ENCODE results near the gene BAIAP3.

The BAIAP3 gene

DNA sequence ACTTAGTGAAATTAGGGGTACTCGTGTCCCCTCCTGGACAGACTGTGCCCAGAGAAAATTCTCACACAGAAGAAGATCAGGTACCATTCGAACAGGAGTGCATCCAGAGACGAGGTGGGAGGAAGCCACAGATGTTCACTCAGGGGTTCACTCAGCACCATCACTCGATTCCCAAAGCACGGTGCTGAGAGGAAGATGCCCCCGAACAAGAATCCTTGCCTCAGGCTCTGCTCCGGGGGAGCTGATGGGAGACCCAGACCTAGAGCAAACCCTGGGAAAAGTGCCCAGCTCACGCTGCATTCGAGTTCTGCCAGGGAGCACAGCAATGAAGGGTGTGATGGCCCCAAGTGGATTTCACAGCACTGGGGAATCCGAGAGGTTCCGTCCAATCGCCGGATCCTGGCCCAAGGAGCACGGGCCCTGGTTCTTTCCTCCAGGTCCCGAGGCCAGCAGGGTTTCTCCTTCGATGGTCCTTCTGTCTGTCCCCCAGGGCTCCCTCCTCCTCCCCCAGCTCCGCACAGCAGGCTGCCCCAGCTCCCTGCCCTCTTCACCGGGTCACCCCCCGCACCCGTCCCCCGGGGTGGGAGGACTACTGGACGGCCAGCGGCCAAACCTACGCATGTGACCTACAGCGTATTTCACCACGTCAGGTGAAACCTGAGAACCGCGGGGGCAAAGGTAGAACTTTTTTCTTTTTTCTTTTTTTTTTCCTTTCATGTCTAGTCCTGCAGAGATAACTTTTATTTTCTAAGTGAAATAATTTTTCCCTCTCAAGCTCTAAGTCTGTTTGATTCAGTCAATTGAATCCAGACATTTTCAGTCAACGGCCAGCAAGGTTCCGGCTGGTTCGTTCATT is 34.2 kb upstream of the BAIAP3 start:
- DNase-seq (ENCODE audit: low spot score): no peak

DNA sequence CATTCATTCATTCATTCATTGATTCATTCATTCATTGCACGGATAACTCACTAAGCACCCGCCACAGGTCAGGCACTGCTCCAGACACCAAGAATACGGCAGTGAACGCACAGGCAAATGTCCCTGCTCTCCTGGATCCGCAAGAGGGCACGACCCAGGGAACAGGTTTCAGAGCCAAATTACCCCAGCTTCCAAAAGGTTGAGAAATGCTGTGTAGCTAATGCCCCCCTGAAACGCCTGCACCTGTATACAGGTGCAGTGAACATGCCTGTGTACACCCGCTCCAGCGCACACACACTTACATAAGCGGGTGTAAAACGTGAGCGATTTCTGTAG is 33.6 kb upstream of the BAIAP3 start:
- DNase-seq (ENCODE audit: low spot score): no peak

DNA sequence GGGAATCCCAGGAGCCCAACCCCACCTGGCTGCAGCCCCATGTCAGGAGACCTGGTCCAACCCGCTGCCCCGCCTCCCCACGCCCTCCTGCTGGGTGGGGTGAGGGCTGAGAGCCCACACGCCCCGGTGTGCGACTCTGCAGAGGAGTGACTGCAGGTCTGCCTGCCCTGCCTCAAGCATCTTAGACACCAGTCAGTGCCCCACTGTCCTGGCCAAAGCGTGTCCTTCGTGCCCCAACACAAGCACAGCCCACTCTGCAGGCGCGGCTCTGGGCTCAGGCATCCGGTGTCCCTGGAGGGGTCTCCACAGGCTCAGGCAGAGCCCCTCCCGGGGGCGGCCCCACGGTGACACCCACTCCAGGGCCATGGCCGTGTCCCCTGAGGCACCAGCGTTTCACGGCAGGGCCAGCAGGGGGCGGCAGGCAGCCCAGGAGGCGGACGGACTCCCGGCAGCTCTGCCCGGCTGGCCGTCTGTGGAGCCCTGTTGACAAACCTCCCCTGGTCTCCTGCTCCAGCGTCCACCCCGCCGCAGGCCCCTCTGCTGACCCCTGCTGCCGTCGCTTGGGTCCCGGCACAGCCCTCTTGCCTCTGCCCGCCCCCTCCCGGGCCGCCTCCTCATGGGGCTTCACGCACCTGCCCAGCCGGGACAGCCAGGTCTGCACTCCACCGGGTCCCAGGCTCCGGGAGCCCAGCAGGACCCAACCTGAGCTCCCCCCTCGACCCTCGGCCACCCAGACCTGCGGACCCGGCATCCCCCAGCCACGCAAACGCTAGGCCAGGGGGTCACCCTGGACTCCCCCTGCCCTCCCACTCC is 32.6 kb upstream of the BAIAP3 start:
- peak; percentile 67 for DNase-seq (ENCODE audit: low spot score)

DNA sequence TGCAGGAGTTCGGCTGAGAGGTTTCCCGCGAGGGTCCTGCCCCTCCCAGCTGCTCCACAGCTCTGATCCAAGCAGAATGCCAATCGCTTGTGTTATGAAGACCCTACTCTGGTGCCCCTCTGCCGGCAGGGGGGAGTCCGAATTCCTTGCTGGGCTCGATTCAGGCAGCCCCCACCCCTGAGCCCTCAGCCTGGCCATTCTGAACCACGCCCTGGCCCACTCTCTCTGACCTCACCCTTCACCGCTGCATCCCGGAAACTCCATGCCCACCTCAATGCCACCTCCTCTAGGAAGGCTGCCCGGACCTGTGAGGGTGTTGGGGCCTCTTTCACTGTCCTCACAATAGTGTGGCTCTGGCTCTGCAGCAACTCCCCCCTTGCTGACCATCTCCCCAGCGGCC is 31.9 kb upstream of the BAIAP3 start:
- DNase-seq (ENCODE audit: low spot score): no peak

DNA sequence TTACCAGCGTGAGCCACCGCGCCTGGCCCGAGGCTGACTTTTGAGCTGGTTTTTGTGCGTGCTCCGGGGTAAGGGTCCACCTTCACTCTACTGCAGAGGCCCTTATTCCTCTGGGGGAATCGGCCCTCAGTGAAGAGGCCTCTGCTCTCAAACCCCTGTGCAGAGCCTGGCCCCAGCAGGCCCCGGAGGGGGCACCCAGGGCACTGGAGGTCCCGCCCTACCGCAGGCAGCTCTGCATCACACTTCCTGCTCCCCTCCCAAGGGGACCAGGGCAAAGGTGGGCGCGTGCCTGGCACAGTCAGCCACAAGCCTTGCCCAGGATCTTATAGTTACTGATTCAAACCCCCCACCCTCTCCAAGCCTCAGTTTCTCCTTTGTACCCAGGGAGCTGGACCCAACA is 27.6 kb upstream of the BAIAP3 start:
- no peak for DNase-seq (ENCODE audit: low spot score)

DNA sequence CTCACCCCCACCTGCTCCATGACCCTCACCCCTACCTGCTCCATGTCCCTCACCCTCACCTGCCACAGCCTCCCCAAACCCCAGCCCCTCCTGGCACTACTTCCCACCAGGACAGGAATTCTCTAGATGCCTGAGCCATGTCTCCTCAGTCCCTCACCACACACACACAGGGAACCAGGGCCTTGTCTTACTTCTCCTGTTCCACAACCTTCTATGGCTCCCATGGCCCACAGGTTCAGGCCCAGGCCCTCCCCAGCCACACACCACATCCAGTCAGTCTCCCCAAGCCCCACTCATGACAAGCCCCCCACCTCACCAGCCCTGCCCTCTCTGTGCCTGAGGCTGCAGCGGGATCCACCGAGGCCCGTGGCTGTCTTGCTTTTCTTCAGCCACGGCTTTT is 27.1 kb upstream of the BAIAP3 start:
- no peak for DNase-seq (ENCODE audit: low spot score)

DNA sequence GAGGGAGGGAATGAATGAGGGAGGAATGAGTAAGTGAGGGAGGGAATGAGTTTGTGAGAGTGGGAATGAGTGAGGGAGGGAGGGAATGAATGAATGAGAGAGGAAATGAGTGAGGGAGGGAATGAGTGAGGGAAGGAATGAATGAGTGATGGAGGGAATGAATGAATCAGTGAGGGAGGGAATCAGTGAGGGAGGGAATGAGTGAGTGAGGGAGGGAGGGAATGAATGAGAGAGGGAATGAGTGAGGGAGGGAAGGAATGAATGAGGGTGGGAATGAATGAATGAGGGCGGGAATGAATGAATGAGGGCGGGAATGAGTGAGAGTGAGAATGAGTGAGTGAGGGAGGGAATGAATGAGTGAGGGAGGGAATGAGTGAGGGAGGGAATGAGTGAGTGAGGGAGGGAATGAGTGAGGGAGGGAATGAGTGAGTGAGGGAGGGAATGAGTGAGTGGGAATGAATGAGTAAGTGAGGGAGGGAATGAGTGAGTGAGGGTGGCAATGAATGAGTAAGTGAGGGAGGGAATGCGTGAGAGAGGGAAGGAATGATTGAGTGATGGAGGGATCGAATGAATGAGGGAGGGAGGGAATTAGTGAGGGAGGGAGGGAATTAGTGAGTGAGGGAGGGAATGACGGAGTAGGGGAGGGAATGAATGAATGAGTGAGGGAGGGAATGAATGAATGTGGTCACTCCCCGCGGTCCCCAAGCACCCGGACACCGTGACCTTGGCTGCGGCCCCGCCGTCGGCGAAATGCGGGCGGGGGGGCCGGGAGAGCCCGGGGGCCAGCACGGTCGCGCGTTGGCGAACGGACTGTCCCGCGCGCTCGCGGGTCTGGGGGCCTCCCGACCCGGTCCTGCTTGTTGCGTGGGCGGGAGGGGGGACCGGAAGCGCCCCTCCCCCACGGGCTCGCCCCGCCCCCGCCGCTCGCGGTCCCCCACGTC is 25.1 kb upstream of the BAIAP3 start:
- DNase-seq (ENCODE audit: low spot score): peak; percentile 29

DNA sequence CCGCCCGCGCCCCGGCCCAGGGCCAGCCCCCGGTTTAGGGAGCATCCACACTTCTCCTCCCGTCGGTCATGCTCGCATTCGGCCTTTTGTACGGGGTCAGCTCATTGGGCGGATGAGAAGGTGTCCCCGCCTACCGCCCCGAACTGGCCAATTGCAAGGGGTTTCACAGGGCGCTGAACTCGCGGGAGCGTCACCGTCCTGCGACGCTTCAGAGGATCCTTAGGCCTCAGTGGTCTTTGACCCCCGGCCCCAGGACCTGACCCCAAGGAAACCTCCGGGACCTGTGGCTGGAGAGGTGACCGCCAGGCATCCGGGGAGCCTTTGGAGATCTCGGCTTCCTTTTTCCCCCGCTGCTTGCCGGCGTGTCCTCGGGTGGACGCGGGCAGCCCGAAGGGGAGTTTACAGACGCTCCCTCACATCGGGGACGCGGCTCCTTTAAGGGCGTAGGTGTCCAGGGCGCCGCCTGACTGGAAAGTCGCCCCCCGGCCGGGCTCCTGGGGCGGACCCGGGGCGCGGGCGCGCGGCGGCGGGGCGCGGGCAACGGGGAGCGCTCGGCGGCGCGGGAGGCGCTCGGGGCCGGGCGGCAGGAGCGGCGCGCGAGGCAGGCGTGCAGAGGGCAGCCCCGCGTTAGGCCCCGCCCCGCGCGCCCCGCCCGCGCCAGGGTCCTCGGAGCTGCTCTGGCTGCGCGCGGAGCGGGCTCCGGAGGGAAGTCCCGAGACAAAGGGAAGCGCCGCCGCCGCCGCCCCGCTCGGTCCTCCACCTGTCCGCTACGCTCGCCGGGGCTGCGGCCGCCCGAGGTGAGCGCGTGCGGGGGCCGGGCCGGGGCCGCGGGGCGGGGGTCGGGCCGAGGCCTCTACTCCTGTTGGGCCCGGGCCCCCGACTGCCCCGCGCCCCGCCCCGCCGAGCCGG is 24.2 kb upstream of the BAIAP3 start, which contains the start of gene UBE2I:
TSS of gene UBE2I (plus strand) at position 660 of the 909 bp plus-strand sequence. CDS start 4,395 bp downstream, outside the sequence.
- peak; percentile 96 for DNase-seq (ENCODE audit: low spot score)

DNA sequence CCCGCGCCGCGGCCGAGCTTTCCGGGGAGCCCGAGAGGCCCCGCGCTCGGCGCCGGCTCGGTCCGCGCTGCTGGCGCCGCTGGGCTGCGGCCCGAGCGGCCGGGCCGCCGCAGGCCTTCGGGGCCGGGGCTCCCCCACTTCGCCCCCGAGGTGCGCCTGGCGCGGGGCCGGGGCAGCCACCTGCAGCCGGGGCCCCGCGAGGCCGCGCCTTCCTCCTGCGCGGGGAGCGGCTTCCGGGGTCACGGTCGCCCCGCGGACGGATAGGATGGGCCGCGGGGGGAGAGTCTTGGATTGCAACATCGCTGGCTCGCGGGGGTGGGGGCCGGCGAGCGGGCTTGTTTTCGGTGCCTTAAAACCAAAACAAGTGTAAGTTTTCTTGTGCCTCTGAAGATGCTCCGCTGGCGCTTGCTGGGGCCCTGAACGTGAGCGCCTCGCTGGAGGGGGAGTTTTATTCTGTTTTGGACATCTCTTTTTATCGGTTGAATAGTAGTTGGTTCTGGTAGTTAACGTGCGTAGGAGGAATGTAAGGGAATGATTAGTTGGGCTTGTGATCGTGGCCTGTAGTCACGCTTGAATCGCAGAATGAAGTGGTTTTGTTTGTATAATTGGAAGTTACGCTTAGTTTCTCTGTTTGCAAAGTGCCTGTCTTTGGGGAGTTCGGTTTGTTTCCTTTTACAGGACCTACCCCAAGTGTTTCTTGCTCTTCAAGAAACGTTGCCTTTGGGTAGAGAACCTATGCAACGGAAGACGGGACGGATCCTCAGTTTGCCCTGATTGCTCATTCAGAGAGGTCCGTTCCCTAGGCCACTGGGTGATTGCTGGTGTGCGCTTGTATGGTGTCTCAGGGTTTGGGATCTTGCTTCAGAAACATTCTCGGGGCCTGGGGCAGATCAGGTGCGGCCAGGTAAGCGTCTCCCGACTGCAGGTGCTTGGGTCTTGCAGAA is 23.3 kb upstream of the BAIAP3 start:
- peak; percentile 46 for DNase-seq (ENCODE audit: low spot score)

DNA sequence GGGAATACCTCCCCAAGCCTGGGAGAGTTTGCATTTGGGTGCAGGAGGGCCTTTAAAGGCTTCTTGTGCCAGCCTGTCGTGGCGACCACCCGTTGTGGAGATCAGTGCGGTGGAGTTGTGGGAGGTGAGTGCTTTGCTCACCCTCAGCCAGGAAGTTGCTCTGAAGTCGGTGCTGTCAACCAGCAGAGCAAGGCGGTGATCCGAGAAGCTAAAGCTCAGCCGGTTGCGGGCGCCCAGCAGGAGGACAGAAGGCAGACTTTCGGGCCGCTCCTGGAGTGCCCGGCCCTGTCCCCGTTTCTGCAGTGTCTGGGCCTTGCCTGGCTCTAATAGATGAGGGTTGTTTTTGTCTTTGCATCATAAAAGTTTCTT is 22.6 kb upstream of the BAIAP3 start:
- DNase-seq (ENCODE audit: low spot score): no peak

DNA sequence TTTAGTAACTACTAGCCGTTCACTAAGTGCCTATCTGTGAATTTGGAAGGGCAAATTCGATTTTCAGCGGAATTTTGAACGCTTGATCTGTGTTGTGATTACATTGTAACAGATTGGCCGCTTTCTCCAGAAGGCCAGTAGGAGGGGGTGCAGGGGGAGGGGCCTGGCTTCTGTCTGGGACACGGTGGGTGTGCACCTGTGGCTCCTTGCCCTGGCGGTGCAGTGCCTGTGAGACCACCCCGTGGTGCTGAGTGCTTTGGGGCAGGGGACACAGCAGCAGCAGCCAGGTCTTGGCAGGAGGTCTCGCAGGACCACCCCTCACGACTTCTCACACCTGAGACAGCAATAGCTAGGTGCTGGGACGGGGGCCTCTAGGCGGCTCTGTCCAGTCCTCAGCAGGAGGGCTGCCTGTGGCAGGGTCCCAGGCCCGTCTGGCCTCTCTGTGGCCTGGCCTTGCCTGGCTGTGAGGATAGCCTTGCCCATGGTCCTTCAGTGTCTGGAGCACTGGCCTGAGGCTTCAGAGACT is 22.2 kb upstream of the BAIAP3 start:
- no peak for DNase-seq (ENCODE audit: low spot score)

DNA sequence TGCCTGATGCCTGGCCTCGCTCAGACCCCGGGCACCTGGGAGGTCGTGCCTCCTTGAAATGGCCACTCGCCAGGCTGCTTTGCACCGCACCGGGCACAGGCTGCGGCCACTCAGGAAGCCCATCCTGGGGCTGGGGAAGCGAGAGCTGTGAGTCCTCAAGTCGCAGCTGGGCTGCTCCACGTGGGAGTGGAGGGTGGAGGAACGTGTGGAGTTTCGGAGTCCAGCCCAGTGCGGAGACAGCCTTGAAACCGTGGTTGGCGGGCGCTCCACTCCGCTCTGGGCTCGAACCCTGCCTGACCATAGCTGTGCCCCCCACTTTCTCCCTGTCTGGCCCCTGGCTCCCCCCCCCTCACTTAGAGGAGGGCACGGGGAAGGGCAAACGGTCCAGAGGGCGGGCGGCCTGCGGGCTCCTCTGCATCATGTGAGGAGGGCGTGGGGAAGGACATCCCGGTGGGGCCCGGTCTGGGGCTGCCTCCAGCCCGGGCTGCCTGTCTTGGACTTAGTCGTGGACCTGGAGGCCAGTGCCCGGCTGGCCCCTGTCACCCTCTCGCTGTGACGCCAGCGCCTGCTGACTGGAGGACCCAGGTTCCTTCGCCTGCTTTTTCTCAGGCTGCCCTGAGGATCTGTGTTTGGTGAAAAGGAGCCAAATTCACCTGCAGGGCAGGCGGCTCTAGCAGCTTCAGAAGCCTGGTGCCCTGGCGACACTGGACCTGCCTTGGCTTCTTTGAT is 21.5 kb upstream of the BAIAP3 start:
- no peak for DNase-seq (ENCODE audit: low spot score)

DNA sequence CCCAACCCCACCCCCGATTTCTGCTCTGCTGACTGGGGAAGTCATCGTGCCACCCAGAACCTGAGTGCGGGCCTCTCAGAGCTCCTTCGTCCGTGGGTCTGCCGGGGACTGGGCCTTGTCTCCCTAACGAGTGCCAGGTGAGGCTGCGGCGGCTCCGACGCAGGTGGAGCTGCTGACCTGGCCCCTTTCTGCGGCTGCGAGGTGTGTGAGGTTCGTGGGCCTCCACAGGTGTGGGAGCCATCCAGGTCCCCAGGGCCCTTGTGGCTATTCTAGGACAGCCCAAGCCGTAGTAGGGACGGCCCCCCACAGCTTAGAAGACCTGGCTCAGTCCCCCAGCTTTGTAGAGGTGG is 21.0 kb upstream of the BAIAP3 start:
- DNase-seq (ENCODE audit: low spot score): no peak

DNA sequence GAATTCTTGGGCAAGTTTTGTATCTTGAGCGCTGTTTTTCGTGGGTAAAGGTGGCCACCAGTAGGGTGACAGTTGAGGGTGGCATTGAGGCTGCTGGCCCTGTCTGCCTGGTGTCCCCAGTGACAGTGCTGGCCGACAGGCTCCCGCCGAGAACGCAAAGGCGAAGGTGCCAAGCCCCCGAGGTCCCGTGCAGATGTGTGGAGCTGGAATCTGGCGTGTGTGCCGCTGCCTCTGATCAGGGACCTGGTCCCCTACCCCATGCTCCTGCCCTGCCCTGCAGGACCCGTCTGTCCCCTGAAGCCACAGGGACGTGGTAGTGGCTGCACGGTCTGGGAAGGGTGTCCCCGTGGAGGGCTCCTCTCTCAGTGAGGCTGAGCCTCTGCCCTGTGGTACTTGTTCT is 20.5 kb upstream of the BAIAP3 start:
- no peak for DNase-seq (ENCODE audit: low spot score)

DNA sequence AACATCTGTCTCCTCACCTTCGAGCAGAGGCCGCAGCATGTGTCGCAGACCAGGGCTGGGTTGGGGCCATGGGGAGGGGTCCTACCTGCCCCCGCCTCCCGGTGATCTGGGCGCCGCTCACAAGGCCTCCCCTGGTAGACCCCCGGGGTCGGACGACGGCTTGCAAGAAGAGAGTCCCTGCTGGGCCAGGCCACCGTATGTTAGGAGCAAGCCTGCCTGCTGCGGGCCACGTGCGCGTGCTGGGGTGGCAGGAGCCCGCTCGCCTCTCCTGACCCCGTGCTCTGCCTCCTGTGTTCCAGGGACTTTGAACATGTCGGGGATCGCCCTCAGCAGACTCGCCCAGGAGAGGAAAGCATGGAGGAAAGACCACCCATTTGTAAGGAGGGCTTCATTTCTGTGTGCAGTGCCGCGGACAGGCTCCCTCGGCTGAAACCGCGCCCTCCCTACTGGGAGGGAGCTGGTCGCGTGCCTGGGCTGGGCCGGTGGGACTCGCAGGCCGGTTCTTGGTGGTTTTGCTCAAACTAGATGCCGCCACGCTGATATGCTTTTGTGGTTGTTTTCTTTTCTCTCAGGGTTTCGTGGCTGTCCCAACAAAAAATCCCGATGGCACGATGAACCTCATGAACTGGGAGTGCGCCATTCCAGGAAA is 19.6 kb upstream of the BAIAP3 start:
- DNase-seq (ENCODE audit: low spot score): no peak

DNA sequence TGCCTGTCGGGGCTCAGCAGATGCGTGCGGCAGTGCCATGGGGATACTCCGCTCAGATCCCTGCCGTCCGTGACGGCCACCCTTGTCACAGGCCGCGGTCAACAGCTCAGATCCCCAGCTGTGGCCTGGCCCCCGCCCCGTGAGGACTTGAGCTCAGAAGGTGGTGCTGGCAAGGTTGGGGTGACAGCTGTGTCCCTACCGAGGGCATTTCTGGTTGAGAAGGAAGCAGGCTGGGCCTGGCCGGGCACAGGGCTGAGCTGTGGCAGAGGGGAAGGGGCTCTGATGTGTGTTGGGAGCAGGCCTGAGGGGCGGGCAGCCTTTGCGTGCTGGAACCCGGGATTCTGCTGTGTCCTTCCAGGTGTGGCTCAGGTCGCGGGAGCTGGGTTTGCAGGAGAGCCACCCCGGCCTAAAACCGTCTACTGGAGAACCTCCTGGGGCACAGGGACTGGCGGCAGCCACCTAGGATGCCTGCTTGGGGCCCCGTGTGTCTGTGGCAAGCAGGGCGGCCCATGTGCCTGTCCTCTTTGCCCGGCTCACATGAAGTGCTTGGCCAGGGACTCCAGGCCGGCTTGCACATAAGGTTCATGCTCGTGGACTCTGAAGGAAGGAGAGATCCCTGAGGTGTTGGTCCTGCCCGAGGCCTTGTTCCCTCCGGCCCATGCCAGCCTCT is 18.9 kb upstream of the BAIAP3 start:
- no peak for DNase-seq (ENCODE audit: low spot score)

DNA sequence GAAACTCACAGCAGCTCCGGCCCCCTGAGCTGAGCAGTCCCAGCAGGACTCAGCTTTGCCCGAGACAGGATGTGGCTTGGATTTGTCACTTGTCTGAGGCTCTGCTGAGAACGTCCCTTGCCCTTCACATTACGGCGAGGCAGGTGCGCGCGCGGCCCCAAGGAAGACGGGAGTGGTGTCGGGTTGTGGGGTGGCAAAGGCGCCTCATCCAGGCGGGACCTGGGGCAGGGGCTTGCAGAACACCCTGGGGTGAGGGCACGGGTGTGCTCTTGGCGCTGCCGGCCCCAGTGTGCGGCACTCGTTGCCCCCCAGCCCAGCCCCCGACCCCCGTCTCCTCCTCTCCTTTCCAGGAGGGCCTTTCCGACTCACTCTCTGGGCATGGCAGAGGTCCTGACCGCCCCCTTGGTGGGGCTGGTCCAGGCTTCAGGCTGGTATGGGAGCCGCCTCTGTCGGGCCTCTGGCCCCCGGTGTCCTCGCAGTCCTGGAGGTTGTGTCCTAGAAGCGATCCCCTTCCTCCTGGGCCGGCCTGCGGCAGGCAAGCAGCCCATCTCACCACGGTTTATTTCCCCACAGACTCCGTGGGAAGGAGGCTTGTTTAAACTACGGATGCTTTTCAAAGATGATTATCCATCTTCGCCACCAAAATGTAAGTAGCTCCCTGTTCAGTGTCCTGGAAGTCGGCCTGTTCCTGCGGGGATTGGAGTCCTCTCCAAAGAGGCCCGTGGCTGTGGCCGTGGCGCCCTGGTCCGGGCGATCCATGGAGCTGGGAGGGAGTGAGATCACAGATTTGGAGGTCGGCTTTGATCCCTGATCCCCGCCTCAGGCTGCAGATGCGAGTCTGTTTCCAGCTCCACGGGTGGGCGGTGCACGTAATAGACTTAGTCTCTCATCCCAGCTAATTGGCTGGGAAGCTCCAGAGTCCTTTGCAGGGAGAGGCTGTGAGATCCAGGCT is 18.1 kb upstream of the BAIAP3 start:
- no peak for DNase-seq (ENCODE audit: low spot score)
